Right lobe of liver (tissue), 4 donors: ENCODE data around the gene SGPP2.

Experiments
- CTCF ChIP-seq, 4 donors: fragments of 200-600 bp in 3 of 4; fragments of 450-650 bp in 1 of 4; IDR thresholded peaks; one replicate each; pipeline versions ENCODE4 v1.5.1 to v1.8.0; 2016 to 2022; ENCODE audit warnings: antibody characterized with exemption in 4 of 4, mild to moderate bottlenecking in 2 of 4
- POLR2A ChIP-seq: fragments of 450-650 bp; IDR thresholded peaks from one replicate; pipeline ENCODE4 v1.6.1; 2017; ENCODE audit warnings: antibody characterized with exemption, mild to moderate bottlenecking
- donor health status: DM: no; HTN: no; CAD: no.
- donor health status: DM: no; HTN: no; CAD: no.
- donor health status: DM: no; HTN: yes; CAD: no.

GRCh38 chr2:222595581-222595980 is 171.2 kb downstream of the SGPP2 start:
- TF ChIP-seq CTCF (IDR thresholded peaks at IDR 0.05), result no peak
- TF ChIP-seq POLR2A, result no peak
